Hematopoietic multipotent progenitor cell treated with erythropoietin and hydrocortisone succinate and interleukin-3 and kit ligand, for 17 days (in vitro differentiated cells): ENCODE results near the gene ENTPD5.
"Not testable (repeated sequence)": the region's sequence is repeated elsewhere in the genome, so short reads cannot be mapped to it uniquely, and the experiment has no call there.

Experiments
- DNase-seq: peaks from one replicate; pipeline ENCODE4 v3.0.0-alpha.2; 2015; ENCODE audit warnings: low spot score

ENTPD5 gene

GRCh38 chr14:73944432-73945158, 74.5 kb downstream of the ENTPD5 start:
- no peak for DNase-seq

GRCh38 chr14:73943083-73943482, 76.0 kb downstream of the ENTPD5 start:
- DNase-seq = no peak

GRCh38 chr14:73942180-73942579, 76.9 kb downstream of the ENTPD5 start:
- no peak for DNase-seq

- DNase-seq = no peak
These were observed 82.1 kb downstream of the ENTPD5 start for GRCh38 chr14:73937012-73937411.

GRCh38 chr14:73936548-73936947, 82.5 kb downstream of the ENTPD5 start:
- no peak for DNase-seq

- no peak for DNase-seq
These were observed 83.4 kb downstream of the ENTPD5 start for GRCh38 chr14:73935666-73936065.

- no peak for DNase-seq
These were observed 94.8 kb downstream of the ENTPD5 start for GRCh38 chr14:73924337-73924736.

GRCh38 chr14:73919457-73919856, 99.6 kb downstream of the ENTPD5 start:
- DNase-seq = not testable (repeated sequence)

GRCh38 chr14:73916324-73916723, 102.8 kb downstream of the ENTPD5 start:
- no peak for DNase-seq

- DNase-seq = no peak
These were observed 105.8 kb downstream of the ENTPD5 start for GRCh38 chr14:73913256-73913655.

- DNase-seq = no peak
These were observed 109.4 kb downstream of the ENTPD5 start for GRCh38 chr14:73909681-73910080.
